Measurements from ENCODE around the gene ARMCX4.
"Not testable (repeated sequence)": the region's sequence is repeated elsewhere in the genome, so short reads cannot be mapped to it uniquely, and the experiment has no call there.

Gene ARMCX4

DNA sequence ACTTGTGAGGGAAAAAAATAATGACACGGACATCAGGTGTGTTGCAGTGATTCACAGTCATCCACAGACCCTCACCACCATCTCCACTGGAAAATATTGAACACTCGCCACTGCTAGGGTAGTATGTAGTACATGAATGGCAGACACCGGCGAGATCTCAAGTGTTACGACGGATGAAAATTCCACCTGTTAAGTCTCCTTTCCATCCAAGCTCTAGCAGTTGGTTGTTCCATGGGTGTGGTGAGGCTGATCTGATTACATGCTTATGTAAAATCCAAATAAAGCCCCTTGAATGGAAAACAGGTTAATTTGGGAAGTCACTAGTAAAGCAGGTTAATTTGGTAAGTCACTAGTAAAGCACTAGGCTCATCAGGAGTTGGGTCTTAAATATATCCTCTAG, 1.1 kb upstream of the ARMCX4 start:
- H3K9me3 ChIP-seq: no peaks in the 10 kb centered on the region
- TF ChIP-seq, protein P1, sequence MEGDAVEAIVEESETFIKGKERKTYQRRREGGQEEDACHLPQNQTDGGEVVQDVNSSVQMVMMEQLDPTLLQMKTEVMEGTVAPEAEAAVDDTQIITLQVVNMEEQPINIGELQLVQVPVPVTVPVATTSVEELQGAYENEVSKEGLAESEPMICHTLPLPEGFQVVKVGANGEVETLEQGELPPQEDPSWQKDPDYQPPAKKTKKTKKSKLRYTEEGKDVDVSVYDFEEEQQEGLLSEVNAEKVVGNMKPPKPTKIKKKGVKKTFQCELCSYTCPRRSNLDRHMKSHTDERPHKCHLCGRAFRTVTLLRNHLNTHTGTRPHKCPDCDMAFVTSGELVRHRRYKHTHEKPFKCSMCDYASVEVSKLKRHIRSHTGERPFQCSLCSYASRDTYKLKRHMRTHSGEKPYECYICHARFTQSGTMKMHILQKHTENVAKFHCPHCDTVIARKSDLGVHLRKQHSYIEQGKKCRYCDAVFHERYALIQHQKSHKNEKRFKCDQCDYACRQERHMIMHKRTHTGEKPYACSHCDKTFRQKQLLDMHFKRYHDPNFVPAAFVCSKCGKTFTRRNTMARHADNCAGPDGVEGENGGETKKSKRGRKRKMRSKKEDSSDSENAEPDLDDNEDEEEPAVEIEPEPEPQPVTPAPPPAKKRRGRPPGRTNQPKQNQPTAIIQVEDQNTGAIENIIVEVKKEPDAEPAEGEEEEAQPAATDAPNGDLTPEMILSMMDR (IDR thresholded peaks at IDR 0.05): no peak
- H3K36me3 ChIP-seq: no peaks in the 10 kb centered on the region
- H3K27me3 ChIP-seq: peaks cover 30% of the 10 kb centered on the region
- no peak overlapping the region for H3K27ac ChIP-seq
- H3K4me1 ChIP-seq (ENCODE audit: control insufficient read depth in 1 of 2, insufficient read depth in 1 of 2, low read depth in 1 of 2, low read length in 1 of 2): no peaks in the 10 kb centered on the region
- H3K4me3 ChIP-seq (ENCODE audit: low read depth in 1 of 2, low read length in 1 of 2): no peak overlapping the region

GRCh38 chrX:101488796-101489195, 3.5 kb downstream of the ARMCX4 start:
- Histone ChIP-seq H3K27me3 (peaks cover 28% of the 10 kb centered on the region), H3K4me3 (ENCODE audit: low read depth in 1 of 2, low read length in 1 of 2) (no peak overlapping the region), H3K9me3 (no peaks in the 10 kb centered on the region), H3K4me1 (ENCODE audit: control insufficient read depth in 1 of 2, insufficient read depth in 1 of 2, low read depth in 1 of 2, low read length in 1 of 2) (no peaks in the 10 kb centered on the region), H3K36me3 (no peaks in the 10 kb centered on the region), H3K27ac (no peak overlapping the region)
- TF ChIP-seq, protein P1 (IDR thresholded peaks at IDR 0.05): no peak

DNA sequence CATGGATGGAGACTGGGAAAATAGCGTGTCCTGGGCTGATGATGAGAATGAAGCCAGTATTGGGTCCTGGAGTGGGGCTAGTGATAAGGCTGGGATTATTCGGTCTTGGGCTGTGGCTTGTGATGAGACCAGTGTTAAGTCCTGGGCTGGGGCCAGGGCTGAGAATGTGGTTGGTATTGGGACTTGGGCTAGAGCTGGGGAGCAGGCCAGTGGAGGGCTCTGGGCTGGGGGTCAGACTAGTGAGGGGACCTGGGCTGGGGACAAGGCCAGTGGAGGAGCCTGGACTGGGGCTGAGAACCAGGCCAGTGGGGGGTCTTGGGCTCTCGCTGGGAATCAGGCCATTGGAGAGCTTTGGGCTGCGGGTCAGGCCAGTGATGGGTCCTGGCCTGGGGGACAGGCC, 6.7 kb downstream of the ARMCX4 start:
- no peaks in the 10 kb centered on the region for H3K9me3 ChIP-seq
- H3K4me1 ChIP-seq (ENCODE audit: control insufficient read depth in 1 of 2, insufficient read depth in 1 of 2, low read depth in 1 of 2, low read length in 1 of 2): no peaks in the 10 kb centered on the region
- no peak overlapping the region for H3K27ac ChIP-seq
- no peaks in the 10 kb centered on the region for H3K27me3 ChIP-seq
- TF ChIP-seq, protein P1 (IDR thresholded peaks at IDR 0.05): no peak
- H3K36me3 ChIP-seq: no peaks in the 10 kb centered on the region
- no peak overlapping the region for H3K4me3 ChIP-seq (ENCODE audit: low read depth in 1 of 2, low read length in 1 of 2)

GRCh38 chrX:101493225-101493624, 8.0 kb downstream of the ARMCX4 start:
- Histone ChIP-seq H3K4me3 (ENCODE audit: low read depth in 1 of 2, low read length in 1 of 2) (no peak overlapping the region), H3K4me1 (ENCODE audit: control insufficient read depth in 1 of 2, insufficient read depth in 1 of 2, low read depth in 1 of 2, low read length in 1 of 2) (no peaks in the 10 kb centered on the region), H3K27ac (no peak overlapping the region), H3K9me3 (no peaks in the 10 kb centered on the region), H3K27me3 (no peaks in the 10 kb centered on the region), H3K36me3 (no peaks in the 10 kb centered on the region)
- TF ChIP-seq, protein P1 (IDR thresholded peaks at IDR 0.05): no peak

- not testable (repeated sequence) for H3K4me3 ChIP-seq (ENCODE audit: low read depth in 1 of 2, low read length in 1 of 2); H3K9me3 ChIP-seq; H3K27me3 ChIP-seq; H3K4me1 ChIP-seq (ENCODE audit: control insufficient read depth in 1 of 2, insufficient read depth in 1 of 2, low read depth in 1 of 2, low read length in 1 of 2); H3K27ac ChIP-seq; H3K36me3 ChIP-seq
Measured at GRCh38 chrX:101502929-101503328, 17.7 kb downstream of the ARMCX4 start.

GRCh38 chrX:101507372-101507771, 22.1 kb downstream of the ARMCX4 start:
- no peak overlapping the region for H3K27ac ChIP-seq
- H3K36me3 ChIP-seq: no peaks in the 10 kb centered on the region
- no peaks in the 10 kb centered on the region for H3K4me1 ChIP-seq (ENCODE audit: control insufficient read depth in 1 of 2, insufficient read depth in 1 of 2, low read depth in 1 of 2, low read length in 1 of 2)
- no peak overlapping the region for H3K4me3 ChIP-seq (ENCODE audit: low read depth in 1 of 2, low read length in 1 of 2)
- no peaks in the 10 kb centered on the region for H3K9me3 ChIP-seq
- TF ChIP-seq, protein P1 (IDR thresholded peaks at IDR 0.05): no peak
- no peaks in the 10 kb centered on the region for H3K27me3 ChIP-seq
